ENCODE data around the gene CHST11.

DNA sequence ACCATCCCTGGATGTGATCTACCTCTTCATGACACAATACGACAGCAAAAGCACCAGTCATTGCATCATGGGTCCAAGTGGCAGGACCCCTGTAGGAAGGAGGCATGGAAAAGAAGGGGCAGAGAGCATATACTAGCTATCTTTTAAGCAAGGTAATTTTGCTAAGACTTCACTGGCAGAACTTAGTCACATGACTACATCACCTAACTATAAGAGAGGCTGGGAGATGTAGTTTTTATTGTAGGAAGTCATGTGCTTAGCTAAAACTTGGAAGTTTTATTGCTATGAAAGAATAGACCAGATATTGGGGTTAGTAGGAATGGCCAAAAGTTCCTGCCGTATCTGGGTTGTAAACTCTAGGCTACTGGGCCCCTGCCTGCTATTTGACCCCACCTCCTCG, 18.6 kb upstream of the CHST11 start:
- TF ChIP-seq CTCF (IDR thresholded peaks at IDR 0.05; ENCODE audit: borderline replicate concordance, extremely low read depth, low read length, poor library complexity, severe bottlenecking), result no peak
- no peak for TF ChIP-seq EZH2 (IDR thresholded peaks at IDR 0.05; ENCODE audit: borderline replicate concordance, low read depth, low read length, severe bottlenecking)

Measured in DND-41 (cell line).